Liver (tissue), 9 donors: Measurements from ENCODE around the gene HYAL1. TPM values are rescaled to one million over a fixed set of nuclear protein-coding genes. Genes with fewer than 3 reads are reported as not detected.

Experiments
- DNase-seq: peaks from one replicate; pipeline ENCODE4 v3.0.0-alpha.2; 2017; ENCODE audit warnings: low spot score
- H3K27ac ChIP-seq, 2 donors: one replicate each; pipeline ENCODE4 v1.7.0; 2013; ENCODE audit warnings: inconsistent platforms in 2 of 2, low read length in 2 of 2, control low read depth in 1 of 2, low read depth in 1 of 2, mild to moderate bottlenecking in 1 of 2
- H3K27me3 ChIP-seq, 4 donors: one replicate each; pipeline versions ENCODE4 v1.6.1 to v1.7.0; 2013; ENCODE audit warnings: low read length in 3 of 4, inconsistent platforms in 1 of 4, mild to moderate bottlenecking in 1 of 4, moderate library complexity in 1 of 4; ENCODE audit not compliant: control insufficient read depth in 4 of 4, insufficient read depth in 4 of 4
- H3K36me3 ChIP-seq, 4 donors: one replicate each; pipeline versions ENCODE4 v1.6.1 to v1.7.0; 2013; ENCODE audit warnings: low read length in 3 of 4, mild to moderate bottlenecking in 3 of 4, low read depth in 1 of 4, moderate library complexity in 1 of 4; ENCODE audit not compliant: control insufficient read depth in 4 of 4, insufficient read depth in 3 of 4
- H3K4me1 ChIP-seq, 4 donors: one replicate each; pipeline versions ENCODE4 v1.6.1 to v1.7.0; 2013; ENCODE audit warnings: low read length in 3 of 4, mild to moderate bottlenecking in 3 of 4, moderate library complexity in 1 of 4; ENCODE audit not compliant: control insufficient read depth in 4 of 4, insufficient read depth in 4 of 4
- H3K4me3 ChIP-seq, 3 donors: one replicate each; pipeline versions ENCODE4 v1.6.1 to v1.7.0; 2013; ENCODE audit warnings: low read length in 3 of 3, control low read depth in 1 of 3, low read depth in 1 of 3, mild to moderate bottlenecking in 1 of 3
- H3K9ac ChIP-seq, 2 donors: one replicate each; pipeline ENCODE4 v1.7.0; 2013; ENCODE audit warnings: low read length in 2 of 2, mild to moderate bottlenecking in 2 of 2, moderate library complexity in 2 of 2, control low read depth in 1 of 2, low read depth in 1 of 2
- H3K9me3 ChIP-seq, 4 donors: one replicate each; pipeline versions ENCODE4 v1.6.1 to v1.7.0; 2013; ENCODE audit warnings: low read length in 3 of 4; ENCODE audit not compliant: control insufficient read depth in 4 of 4
- ATF3 ChIP-seq: IDR thresholded peaks from 2 replicates; pipeline ENCODE4 v1.6.1; 2016; ENCODE audit warnings: antibody characterized with exemption
- CTCF ChIP-seq: fragments of 150-350 bp; IDR thresholded peaks from 2 replicates; pipeline ENCODE4 v1.5.1; 2017; ENCODE audit warnings: improper control_type of control experiment, low read depth, low read length; ENCODE audit not compliant: missing input control
- EGR1 ChIP-seq, 2 donors: IDR thresholded peaks; 2 replicates each; pipeline ENCODE4 v1.6.1; 2016 to 2018; ENCODE audit warnings: antibody characterized with exemption in 2 of 2, low read depth in 2 of 2
- FOXA1 ChIP-seq: IDR thresholded peaks from 2 replicates; pipeline ENCODE4 v1.6.1; 2016; ENCODE audit warnings: antibody characterized with exemption
- FOXA2 ChIP-seq: IDR thresholded peaks from 2 replicates; pipeline ENCODE4 v1.6.1; 2016; ENCODE audit warnings: antibody characterized with exemption
- GABPA ChIP-seq, 2 donors: IDR thresholded peaks in 1 of 2; conservative IDR thresholded peaks in 1 of 2; 2 replicates each; pipeline ENCODE4 v1.6.1; 2016; ENCODE audit warnings: antibody characterized with exemption in 2 of 2, mild to moderate bottlenecking in 1 of 2, moderate library complexity in 1 of 2
- HNF4A ChIP-seq, 2 donors: conservative IDR thresholded peaks; 2 replicates each; pipeline ENCODE4 v1.6.1; 2016; ENCODE audit warnings: antibody characterized with exemption in 2 of 2, mild to moderate bottlenecking in 2 of 2
- HNF4G ChIP-seq: IDR thresholded peaks from 2 replicates; pipeline ENCODE4 v1.6.1; 2016; ENCODE audit warnings: antibody characterized with exemption
- JUND ChIP-seq, 2 donors: IDR thresholded peaks; 2 replicates each; pipeline ENCODE4 v1.6.1; 2016; ENCODE audit warnings: antibody characterized with exemption in 2 of 2
- MAX ChIP-seq: IDR thresholded peaks from 2 replicates; pipeline ENCODE4 v1.6.1; 2016; ENCODE audit warnings: antibody characterized with exemption
- NR2F2 ChIP-seq: IDR thresholded peaks from 2 replicates; pipeline ENCODE4 v1.6.1; 2016; ENCODE audit warnings: antibody characterized with exemption
- RAD21 ChIP-seq, 2 donors: IDR thresholded peaks; 2 replicates each; pipeline ENCODE4 v1.6.1; 2016; ENCODE audit warnings: antibody characterized with exemption in 2 of 2, mild to moderate bottlenecking in 2 of 2
- REST ChIP-seq: IDR thresholded peaks from 2 replicates; pipeline ENCODE4 v1.6.1; 2016; ENCODE audit warnings: antibody characterized with exemption, mild to moderate bottlenecking
- RXRA ChIP-seq, 2 donors: IDR thresholded peaks; 2 replicates each; pipeline ENCODE4 v1.6.1; 2017 to 2018; ENCODE audit warnings: antibody characterized with exemption in 2 of 2, mild to moderate bottlenecking in 1 of 2
- SP1 ChIP-seq: IDR thresholded peaks from 2 replicates; pipeline ENCODE4 v1.6.1; 2018; ENCODE audit warnings: antibody characterized with exemption, mild to moderate bottlenecking
- TAF1 ChIP-seq: conservative IDR thresholded peaks from 2 replicates; pipeline ENCODE4 v1.6.1; 2016; ENCODE audit warnings: antibody characterized with exemption, mild to moderate bottlenecking
- YY1 ChIP-seq: IDR thresholded peaks from 2 replicates; pipeline ENCODE4 v1.6.1; 2016; ENCODE audit warnings: antibody characterized with exemption, mild to moderate bottlenecking
- ZBTB33 ChIP-seq: IDR thresholded peaks from 2 replicates; pipeline ENCODE4 v1.6.1; 2016; ENCODE audit warnings: antibody characterized with exemption
- WGBS: extraction: QIAGEN DNeasy Blood & Tissue Kit; methylation state at CpG from one replicate; pipeline ENCODE4 v1.1.7; 2013; 5-methylcytosine and 5-hydroxymethylcytosine counted together
- polyA plus RNA-seq, 2 donors: library from polyadenylated mRNA; stranded (reverse) in 1 of 2; unstranded in 1 of 2; fragments of 200-250 nt in 1 of 2; fragments of >200 nt in 1 of 2; fragmentation: Nextera tagmentation in 1 of 2; extraction: Ambion mirVana in 1 of 2; gene quantifications; one replicate each; pipeline versions ENCODE4 v1.2.1 to v1.2.3, GENCODE V29; 2013 to 2015
- total RNA-seq, 2 donors: library from RNA; depleted of rRNA; stranded (reverse); fragments of >200 nt; gene quantifications; one replicate each; pipeline ENCODE4 v1.2.3, GENCODE V29; 2014
- donor health status: healthy.
- donor health status: healthy.
- donor health status: healthy.
- donor health status: healthy.
- donor health status: healthy.

Gene HYAL1
- total and polyA plus RNA-seq, 4 donors, result 82.3 to 156 (median 121) TPM

GRCh38 chr3:50299638-50299928 is 3.8 kb downstream of the HYAL1 start:
- H3K9me3 ChIP-seq, result no peaks in the 10 kb centered on the region
- TF ChIP-seq MAX (peak; percentile 89), EGR1 (IDR thresholded peaks at IDR 0.05; ENCODE audit: low read depth in 2 of 2) (peak in 1 of 2 donors; percentile 12), JUND (IDR thresholded peaks at IDR 0.05) (peak; percentile 79 to 90), ZBTB33 (peak; percentile 88), REST (peak; percentile 85), YY1 (peak; percentile 61), ATF3 (peak; percentile 5), RAD21 (IDR thresholded peaks at IDR 0.05) (peak in 1 of 2 donors; percentile 51), SP1 (peak; percentile 94), FOXA2 (peak; percentile 95), RXRA (IDR thresholded peaks at IDR 0.05) (peak; percentile 38 to 71), HNF4A (conservative IDR thresholded peaks at IDR 0.05) (peak; percentile 82 to 84), GABPA (IDR thresholded peaks at IDR 0.05 in 1 of 2, conservative IDR thresholded peaks at IDR 0.05 in 1 of 2) (peak in 1 of 2 donors; percentile 82), CTCF (no peak), FOXA1 (peak; percentile 89), TAF1 (no peak), NR2F2 (peak; percentile 74), HNF4G (peak; percentile 60)
- H3K4me3 ChIP-seq, result peak overlapping the region in 2 of 3 donors; percentile 1 to 10
- peaks cover 0 to 3% (median 0%) of the 10 kb centered on the region in 4 donors for H3K36me3 ChIP-seq
- H3K27ac ChIP-seq, result peak overlapping the region; percentile 84 to 95
- peak overlapping the region; percentile 24 to 85 for H3K9ac ChIP-seq
- peaks cover 12 to 49% (median 31%) of the 10 kb centered on the region in 4 donors for H3K4me1 ChIP-seq
- 1% methylated on average over 12 of the region's 12 CpGs for WGBS
- H3K27me3 ChIP-seq, result no peaks in the 10 kb centered on the region
- no peak for DNase-seq
